HepG2 (cell line): ENCODE measurements around the gene KCNJ4. TPM values are rescaled to one million over a fixed set of nuclear protein-coding genes. Genes with fewer than 3 reads are reported as not detected.

Experiments
- ADNP ChIP-seq: sonication (generic); formaldehyde crosslinking; IDR thresholded peaks from 2 replicates; pipeline ENCODE4 v1.4.0; 2020; ENCODE audit warnings: missing genetic modification reagents
- DZIP1 ChIP-seq: sonication (generic); formaldehyde crosslinking; IDR thresholded peaks from 2 replicates; pipeline ENCODE4 v1.5.0; 2020; ENCODE audit warnings: mild to moderate bottlenecking, missing genetic modification reagents
- GATAD1 ChIP-seq: IDR thresholded peaks from 2 replicates; pipeline ENCODE4 v1.6.1; 2016; ENCODE audit warnings: missing genetic modification reagents, missing compliant biosample characterization
- MTF2 ChIP-seq: sonication (generic); formaldehyde crosslinking; IDR thresholded peaks from 2 replicates; pipeline ENCODE4 v1.5.0; 2020; ENCODE audit warnings: missing genetic modification reagents, borderline replicate concordance
- NRL ChIP-seq: sonication (generic); formaldehyde crosslinking; IDR thresholded peaks from 2 replicates; pipeline ENCODE4 v1.5.0; 2020; ENCODE audit warnings: missing genetic modification reagents, mild to moderate bottlenecking, moderate library complexity, borderline replicate concordance
- XRCC5 ChIP-seq: fragments of 200-400 bp; formaldehyde crosslinking; optimal IDR thresholded peaks from 2 replicates; pipeline ENCODE3; 2017; ENCODE audit warnings: mild to moderate bottlenecking, low read length
- ZNF225 ChIP-seq: sonication (generic); formaldehyde crosslinking; IDR thresholded peaks from 2 replicates; pipeline ENCODE4 v1.4.0; 2020; ENCODE audit warnings: mild to moderate bottlenecking, missing genetic modification reagents
- ZNF263 ChIP-seq: sonication (generic); formaldehyde crosslinking; IDR thresholded peaks from 2 replicates; pipeline ENCODE4 v1.4.0; 2020; ENCODE audit warnings: missing genetic modification reagents
- polyA plus RNA-seq, 8 experiments: library from polyadenylated mRNA; depleted of rRNA in 3 of 8; stranded (reverse) in 7 of 8; unstranded in 1 of 8; fragments of >200 nt; fragmentation: Illumina TruSeq in 4 of 8; extraction: Trizol in 4 of 8; gene quantifications; 2 replicates each; pipeline versions ENCODE4 v1.2.1 to v1.2.3, GENCODE V29; 2011 to 2016; ENCODE audit warnings: low read depth in 4 of 8, missing spikeins in 1 of 8, mixed read lengths in 1 of 8; ENCODE audit not compliant: insufficient read depth in 1 of 8
- total RNA-seq, 5 experiments: library from RNA; depleted of rRNA; stranded (reverse); fragments of >200 nt; fragmentation: Illumina TruSeq; extraction: Trizol; gene quantifications; 2 replicates each; pipeline ENCODE4 v1.2.3, GENCODE V29; 2016; ENCODE audit warnings: low read depth in 1 of 5
- TF ChIP-seq, protein P1 (sequence below): IDR thresholded peaks from 2 replicates; pipeline ENCODE4 v1.6.1; 2016; ENCODE audit warnings: low read depth
- TF ChIP-seq, protein P2 (sequence below): sonication (generic); formaldehyde crosslinking; IDR thresholded peaks from 2 replicates; pipeline ENCODE4 v1.5.0; 2020; ENCODE audit warnings: mild to moderate bottlenecking, missing genetic modification reagents
- TF ChIP-seq, protein P3 (sequence below): sonication (generic); formaldehyde crosslinking; IDR thresholded peaks from 2 replicates; pipeline ENCODE4 v1.4.0; 2020; ENCODE audit warnings: mild to moderate bottlenecking, missing genetic modification reagents
- TF ChIP-seq, protein P4 (sequence below): sonication (generic); formaldehyde crosslinking; IDR thresholded peaks from 2 replicates; pipeline ENCODE4 v1.4.0; 2020; ENCODE audit warnings: mild to moderate bottlenecking, missing genetic modification reagents

Gene KCNJ4
- total and polyA plus RNA-seq, 2 of the 13 experiments (the other 11 are each of a cell fraction or from before 2014, with no cell fraction given), result not detected

DNA sequence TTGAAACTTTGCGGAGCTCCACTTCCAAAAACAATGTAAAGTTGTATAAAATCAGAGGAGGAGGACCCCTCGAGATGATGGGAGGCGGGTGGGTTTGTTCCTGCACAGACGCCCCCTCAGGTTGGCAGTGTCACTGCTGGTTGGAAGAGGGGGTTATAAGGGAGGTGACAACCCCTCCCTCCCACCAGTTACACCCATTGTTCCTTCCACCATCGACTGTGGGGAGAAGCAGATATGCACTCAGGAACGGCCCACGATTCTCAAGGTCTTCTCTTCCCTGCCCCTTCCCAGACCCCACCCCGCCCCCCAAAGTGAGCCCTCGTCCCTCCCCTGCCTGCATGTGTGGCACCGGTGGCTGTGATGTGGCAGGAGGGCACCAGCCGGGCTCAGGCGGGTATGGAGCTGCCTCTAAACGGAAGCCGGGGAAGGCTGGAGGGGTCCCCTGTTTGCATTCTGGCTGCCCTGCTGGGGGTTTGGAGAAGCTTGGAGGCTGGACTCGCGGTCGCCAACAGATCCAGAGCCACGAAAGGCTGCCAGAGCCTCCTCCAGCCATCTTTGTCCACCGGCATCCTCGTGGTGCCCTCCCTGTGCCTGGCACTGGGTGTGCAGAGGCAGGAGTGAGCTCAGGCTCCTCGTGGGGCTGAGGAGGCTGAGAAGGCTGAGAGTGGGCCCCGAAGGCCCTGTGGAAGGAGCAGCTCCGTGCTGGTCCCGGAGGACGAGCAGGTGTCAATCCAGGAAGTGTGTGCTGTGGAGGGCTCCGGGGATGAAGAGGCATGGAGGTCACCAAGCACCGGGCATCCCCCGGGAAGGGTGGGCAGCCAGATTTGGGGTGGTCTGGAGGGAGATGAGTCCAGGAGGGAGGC is 13.7 kb upstream of the KCNJ4 start (continued):
- TF ChIP-seq NRL (CRISPR knock-in tag) (peak; percentile 24; the same call in 1 of the 2 replicates), XRCC5 (peak; percentile 15), ZNF263 (CRISPR knock-in tag) (0 out of 2 replicates have a peak, but pooled peaks have one; percentile 28), ZNF225 (no peak), MTF2 (CRISPR knock-in tag) (no peak), GATAD1 (CRISPR knock-in tag) (no peak), ADNP (CRISPR knock-in tag) (no peak), DZIP1 (CRISPR knock-in tag) (0 out of 2 replicates have a peak, but pooled peaks have one; percentile 2)
- TF ChIP-seq, protein P1, sequence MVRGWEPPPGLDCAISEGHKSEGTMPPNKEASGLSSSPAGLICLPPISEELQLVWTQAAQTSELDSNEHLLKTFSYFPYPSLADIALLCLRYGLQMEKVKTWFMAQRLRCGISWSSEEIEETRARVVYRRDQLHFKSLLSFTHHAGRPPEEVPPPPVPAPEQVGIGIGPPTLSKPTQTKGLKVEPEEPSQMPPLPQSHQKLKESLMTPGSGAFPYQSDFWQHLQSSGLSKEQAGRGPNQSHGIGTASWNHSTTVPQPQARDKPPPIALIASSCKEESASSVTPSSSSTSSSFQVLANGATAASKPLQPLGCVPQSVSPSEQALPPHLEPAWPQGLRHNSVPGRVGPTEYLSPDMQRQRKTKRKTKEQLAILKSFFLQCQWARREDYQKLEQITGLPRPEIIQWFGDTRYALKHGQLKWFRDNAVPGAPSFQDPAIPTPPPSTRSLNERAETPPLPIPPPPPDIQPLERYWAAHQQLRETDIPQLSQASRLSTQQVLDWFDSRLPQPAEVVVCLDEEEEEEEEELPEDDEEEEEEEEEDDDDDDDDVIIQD (CRISPR knock-in tag), result no peak
- TF ChIP-seq, protein P2, sequence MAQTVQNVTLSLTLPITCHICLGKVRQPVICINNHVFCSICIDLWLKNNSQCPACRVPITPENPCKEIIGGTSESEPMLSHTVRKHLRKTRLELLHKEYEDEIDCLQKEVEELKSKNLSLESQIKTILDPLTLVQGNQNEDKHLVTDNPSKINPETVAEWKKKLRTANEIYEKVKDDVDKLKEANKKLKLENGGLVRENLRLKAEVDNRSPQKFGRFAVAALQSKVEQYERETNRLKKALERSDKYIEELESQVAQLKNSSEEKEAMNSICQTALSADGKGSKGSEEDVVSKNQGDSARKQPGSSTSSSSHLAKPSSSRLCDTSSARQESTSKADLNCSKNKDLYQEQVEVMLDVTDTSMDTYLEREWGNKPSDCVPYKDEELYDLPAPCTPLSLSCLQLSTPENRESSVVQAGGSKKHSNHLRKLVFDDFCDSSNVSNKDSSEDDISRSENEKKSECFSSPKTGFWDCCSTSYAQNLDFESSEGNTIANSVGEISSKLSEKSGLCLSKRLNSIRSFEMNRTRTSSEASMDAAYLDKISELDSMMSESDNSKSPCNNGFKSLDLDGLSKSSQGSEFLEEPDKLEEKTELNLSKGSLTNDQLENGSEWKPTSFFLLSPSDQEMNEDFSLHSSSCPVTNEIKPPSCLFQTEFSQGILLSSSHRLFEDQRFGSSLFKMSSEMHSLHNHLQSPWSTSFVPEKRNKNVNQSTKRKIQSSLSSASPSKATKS (CRISPR knock-in tag), result no peak
- TF ChIP-seq, protein P3, sequence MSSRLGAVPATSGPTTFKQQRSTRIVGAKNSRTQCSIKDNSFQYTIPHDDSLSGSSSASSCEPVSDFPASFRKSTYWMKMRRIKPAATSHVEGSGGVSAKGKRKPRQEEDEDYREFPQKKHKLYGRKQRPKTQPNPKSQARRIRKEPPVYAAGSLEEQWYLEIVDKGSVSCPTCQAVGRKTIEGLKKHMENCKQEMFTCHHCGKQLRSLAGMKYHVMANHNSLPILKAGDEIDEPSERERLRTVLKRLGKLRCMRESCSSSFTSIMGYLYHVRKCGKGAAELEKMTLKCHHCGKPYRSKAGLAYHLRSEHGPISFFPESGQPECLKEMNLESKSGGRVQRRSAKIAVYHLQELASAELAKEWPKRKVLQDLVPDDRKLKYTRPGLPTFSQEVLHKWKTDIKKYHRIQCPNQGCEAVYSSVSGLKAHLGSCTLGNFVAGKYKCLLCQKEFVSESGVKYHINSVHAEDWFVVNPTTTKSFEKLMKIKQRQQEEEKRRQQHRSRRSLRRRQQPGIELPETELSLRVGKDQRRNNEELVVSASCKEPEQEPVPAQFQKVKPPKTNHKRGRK (CRISPR knock-in tag), result no peak
- TF ChIP-seq, protein P4, sequence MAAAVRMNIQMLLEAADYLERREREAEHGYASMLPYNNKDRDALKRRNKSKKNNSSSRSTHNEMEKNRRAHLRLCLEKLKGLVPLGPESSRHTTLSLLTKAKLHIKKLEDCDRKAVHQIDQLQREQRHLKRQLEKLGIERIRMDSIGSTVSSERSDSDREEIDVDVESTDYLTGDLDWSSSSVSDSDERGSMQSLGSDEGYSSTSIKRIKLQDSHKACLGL (CRISPR knock-in tag), result no peak
